Peyer's patch (tissue), 4 donors: ENCODE results near the gene CITED4.

Experiments used
- POLR2A ChIP-seq, 2 donors: fragments of 450-650 bp; IDR thresholded peaks; one replicate each; pipeline ENCODE4 v1.5.1; 2017; ENCODE audit warnings: antibody characterized with exemption in 2 of 2, mild to moderate bottlenecking in 2 of 2, moderate library complexity in 2 of 2
- TF ChIP-seq, protein P1 (sequence below), 6 experiments: fragments of 450-650 bp in 4 of 6; fragments of 200-600 bp in 2 of 6; sonication (generic) in 1 of 6; IDR thresholded peaks; one replicate each; pipeline ENCODE4 v1.5.1; 2017 to 2019; ENCODE audit warnings: antibody characterized with exemption in 6 of 6, mild to moderate bottlenecking in 3 of 6, moderate library complexity in 1 of 6

DNA sequence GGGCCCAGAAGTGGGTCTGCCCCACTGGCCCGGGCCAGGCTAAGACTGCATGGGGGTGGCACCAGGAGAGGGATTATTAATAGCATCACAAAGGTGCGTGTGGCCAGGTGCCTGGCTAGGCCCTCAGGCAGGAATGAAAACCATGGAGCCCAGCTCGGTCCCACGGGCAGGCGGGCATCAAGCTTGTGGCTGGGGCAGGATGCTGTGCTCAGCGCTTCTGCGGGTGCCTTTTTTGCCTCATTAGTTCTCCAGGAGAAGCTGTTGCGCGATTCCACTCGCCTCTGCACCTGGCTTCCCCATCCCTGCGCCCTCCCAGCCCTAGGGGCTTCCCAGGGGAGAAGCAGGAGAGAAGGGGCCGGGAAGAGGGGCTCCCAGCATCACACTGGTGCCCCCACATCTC, 39.3 kb downstream of the CITED4 start:
- no peak for TF ChIP-seq POLR2A (IDR thresholded peaks at IDR 0.05)
- TF ChIP-seq, protein P1, sequence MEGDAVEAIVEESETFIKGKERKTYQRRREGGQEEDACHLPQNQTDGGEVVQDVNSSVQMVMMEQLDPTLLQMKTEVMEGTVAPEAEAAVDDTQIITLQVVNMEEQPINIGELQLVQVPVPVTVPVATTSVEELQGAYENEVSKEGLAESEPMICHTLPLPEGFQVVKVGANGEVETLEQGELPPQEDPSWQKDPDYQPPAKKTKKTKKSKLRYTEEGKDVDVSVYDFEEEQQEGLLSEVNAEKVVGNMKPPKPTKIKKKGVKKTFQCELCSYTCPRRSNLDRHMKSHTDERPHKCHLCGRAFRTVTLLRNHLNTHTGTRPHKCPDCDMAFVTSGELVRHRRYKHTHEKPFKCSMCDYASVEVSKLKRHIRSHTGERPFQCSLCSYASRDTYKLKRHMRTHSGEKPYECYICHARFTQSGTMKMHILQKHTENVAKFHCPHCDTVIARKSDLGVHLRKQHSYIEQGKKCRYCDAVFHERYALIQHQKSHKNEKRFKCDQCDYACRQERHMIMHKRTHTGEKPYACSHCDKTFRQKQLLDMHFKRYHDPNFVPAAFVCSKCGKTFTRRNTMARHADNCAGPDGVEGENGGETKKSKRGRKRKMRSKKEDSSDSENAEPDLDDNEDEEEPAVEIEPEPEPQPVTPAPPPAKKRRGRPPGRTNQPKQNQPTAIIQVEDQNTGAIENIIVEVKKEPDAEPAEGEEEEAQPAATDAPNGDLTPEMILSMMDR (IDR thresholded peaks at IDR 0.05): no peak
